Hepatocyte (in vitro differentiated cells): ENCODE data around the gene SCN4B. TPM values are rescaled to one million over a fixed set of nuclear protein-coding genes. Genes with fewer than 3 reads are reported as not detected.

Experiments used
- DNase-seq: peaks from one replicate; pipeline ENCODE4 v3.0.0-alpha.2; 2016; ENCODE audit warnings: low spot score
- H2AFZ ChIP-seq: fragments of 200-600 bp; sonication (generic); 2 replicates; pipeline ENCODE4 v1.6.0; 2016; ENCODE audit warnings: antibody characterized with exemption, mild to moderate bottlenecking
- H3K27ac ChIP-seq: fragments of 200-600 bp; sonication (generic); 2 replicates; pipeline ENCODE4 v1.5.1; 2016; ENCODE audit warnings: mild to moderate bottlenecking
- H3K27me3 ChIP-seq: fragments of 200-600 bp; sonication (generic); 2 replicates; pipeline ENCODE4 v1.6.1; 2016
- H3K36me3 ChIP-seq: fragments of 200-600 bp; sonication (generic); replicated peaks from 2 replicates; pipeline ENCODE4 v1.5.1; 2016; ENCODE audit warnings: low read depth; ENCODE audit not compliant: insufficient read depth
- H3K4me1 ChIP-seq: fragments of 200-600 bp; sonication (generic); 2 replicates; pipeline ENCODE4 v1.5.1; 2016; ENCODE audit warnings: mild to moderate bottlenecking, moderate library complexity; ENCODE audit not compliant: insufficient read depth
- H3K4me2 ChIP-seq: fragments of 200-600 bp; sonication (generic); 2 replicates; pipeline ENCODE4 v1.6.0; 2016
- H3K4me3 ChIP-seq: fragments of 200-600 bp; sonication (generic); 2 replicates; pipeline ENCODE4 v1.5.1; 2016; ENCODE audit warnings: mild to moderate bottlenecking
- H3K79me2 ChIP-seq: fragments of 200-600 bp; sonication (generic); 2 replicates; pipeline ENCODE4 v1.6.0; 2017; ENCODE audit warnings: mild to moderate bottlenecking
- H3K9me2 ChIP-seq: fragments of 200-600 bp; sonication (generic); replicated peaks from 2 replicates; pipeline ENCODE4 v1.6.0; 2017; ENCODE audit warnings: mild to moderate bottlenecking; ENCODE audit not compliant: insufficient read depth
- H3K9me3 ChIP-seq: fragments of 200-600 bp; sonication (generic); 2 replicates; pipeline ENCODE4 v1.5.1; 2016; ENCODE audit warnings: low read depth, mild to moderate bottlenecking
- H4K20me1 ChIP-seq: fragments of 200-600 bp; sonication (generic); 2 replicates; pipeline ENCODE4 v1.6.0; 2016; ENCODE audit warnings: mild to moderate bottlenecking; ENCODE audit not compliant: insufficient read depth, poor library complexity, severe bottlenecking
- CTCF ChIP-seq: fragments of 200-600 bp; sonication (generic); IDR thresholded peaks from 2 replicates; pipeline ENCODE4 v1.5.1; 2016; ENCODE audit warnings: antibody characterized with exemption, mild to moderate bottlenecking; ENCODE audit not compliant: poor library complexity
- EZH2 ChIP-seq: fragments of 200-600 bp; sonication (generic); IDR thresholded peaks from 2 replicates; pipeline ENCODE4 v1.6.1; 2016; ENCODE audit warnings: antibody characterized with exemption, mild to moderate bottlenecking, borderline replicate concordance
- EZH2phosphoT487 ChIP-seq: fragments of 200-600 bp; sonication (generic); IDR thresholded peaks from one replicate; pipeline ENCODE4 v1.6.1; 2018; ENCODE audit warnings: antibody characterized with exemption, mild to moderate bottlenecking, low read depth, moderate library complexity; ENCODE audit not compliant: unreplicated experiment, severe bottlenecking
- WGBS: methylation state at CpG from one replicate; pipeline ENCODE4 v1.1.6; 2016; ENCODE audit warnings: low lambda C conversion rate; ENCODE audit errors: missing lambda C conversion rate; 5-methylcytosine and 5-hydroxymethylcytosine counted together
- polyA plus RNA-seq: library from polyadenylated mRNA; unstranded; fragments of >200 nt; fragmentation: Nextera tagmentation; extraction: Ambion mirVana; gene quantifications from 2 replicates; pipeline ENCODE4 v1.2.1, GENCODE V29; 2016
- total RNA-seq: library from RNA; depleted of rRNA; stranded (reverse); fragments of >200 nt; gene quantifications from 2 replicates; pipeline ENCODE4 v1.2.3, GENCODE V29; 2014

SCN4B gene
- total and polyA plus RNA-seq, 2 experiments from 2014 or later = 0.57 to 1.1 TPM

GRCh38 chr11:118148856-118149255 lies 3.8 kb downstream of the SCN4B start:
- H3K9me3 ChIP-seq = no peaks in the 10 kb centered on the region
- DNase-seq = no peak
- H3K79me2 ChIP-seq = no peaks in the 10 kb centered on the region
- no peak overlapping the region for H3K4me3 ChIP-seq
- TF ChIP-seq EZH2 (no peak), CTCF (no peak), EZH2phosphoT487 (no peak)
- no peak overlapping the region for H2AFZ ChIP-seq
- no peaks in the 10 kb centered on the region for H3K9me2 ChIP-seq
- H3K36me3 ChIP-seq = no peaks in the 10 kb centered on the region
- H4K20me1 ChIP-seq = no peaks in the 10 kb centered on the region
- H3K27ac ChIP-seq = no peak overlapping the region
- no peak overlapping the region for H3K4me2 ChIP-seq
- peaks cover 70% of the 10 kb centered on the region for H3K27me3 ChIP-seq
- H3K4me1 ChIP-seq = peaks cover 13% of the 10 kb centered on the region
- 87% methylated on average over 2 of the region's 2 CpGs for WGBS

- 87% methylated on average over 8 of the region's 8 CpGs for WGBS
- no peak for TF ChIP-seq CTCF
- TF ChIP-seq EZH2 = no peak
- no peak for TF ChIP-seq EZH2phosphoT487
Observed at GRCh38 chr11:118148240-118148639, 4.4 kb downstream of the SCN4B start.

GRCh38 chr11:118147502-118147901 lies 5.1 kb downstream of the SCN4B start:
- 50% methylated on average over 3 of the region's 3 CpGs for WGBS
- Histone ChIP-seq H3K36me3 (no peaks in the 10 kb centered on the region), H4K20me1 (no peaks in the 10 kb centered on the region), H3K4me2 (no peak overlapping the region), H2AFZ (no peak overlapping the region), H3K27me3 (peaks cover 68% of the 10 kb centered on the region), H3K9me2 (no peaks in the 10 kb centered on the region), H3K79me2 (no peaks in the 10 kb centered on the region), H3K27ac (no peak overlapping the region), H3K4me1 (peaks cover 7% of the 10 kb centered on the region), H3K9me3 (no peaks in the 10 kb centered on the region), H3K4me3 (no peak overlapping the region)
- TF ChIP-seq CTCF (no peak), EZH2phosphoT487 (no peak), EZH2 (no peak)
- DNase-seq = no peak

More at GRCh38 chr11:118148240-118148639, 4.4 kb downstream of the SCN4B start:
- no peaks in the 10 kb centered on the region for H3K9me3 ChIP-seq
- no peak overlapping the region for H3K27ac ChIP-seq
- no peaks in the 10 kb centered on the region for H3K79me2 ChIP-seq
- no peak overlapping the region for H3K4me2 ChIP-seq
- H3K4me1 ChIP-seq = peaks cover 12% of the 10 kb centered on the region
- H4K20me1 ChIP-seq = no peaks in the 10 kb centered on the region
- no peak for DNase-seq
- H3K36me3 ChIP-seq = no peaks in the 10 kb centered on the region
- no peak overlapping the region for H3K4me3 ChIP-seq
- H2AFZ ChIP-seq = no peak overlapping the region
- H3K9me2 ChIP-seq = no peaks in the 10 kb centered on the region
- H3K27me3 ChIP-seq = peaks cover 69% of the 10 kb centered on the region

GRCh38 chr11:118146554-118146953 lies 6.1 kb downstream of the SCN4B start:
- no peak overlapping the region for H3K4me3 ChIP-seq
- H3K27ac ChIP-seq = no peak overlapping the region
- DNase-seq = no peak
- no peak overlapping the region for H2AFZ ChIP-seq
- H3K9me2 ChIP-seq = no peaks in the 10 kb centered on the region
- H3K4me1 ChIP-seq = no peaks in the 10 kb centered on the region
- WGBS = 88% methylated on average over 6 of the region's 6 CpGs
- H3K27me3 ChIP-seq = peaks cover 58% of the 10 kb centered on the region
- H3K9me3 ChIP-seq = no peaks in the 10 kb centered on the region
- H3K79me2 ChIP-seq = no peaks in the 10 kb centered on the region
- TF ChIP-seq EZH2phosphoT487 = no peak
- TF ChIP-seq CTCF = no peak
- TF ChIP-seq EZH2 = no peak
- H4K20me1 ChIP-seq = no peaks in the 10 kb centered on the region
- no peak overlapping the region for H3K4me2 ChIP-seq
- no peaks in the 10 kb centered on the region for H3K36me3 ChIP-seq
